PC-9 (cell line): Measurements from ENCODE around the gene UCP3.

Experiments
- CTCF ChIP-seq: fragments of 200-600 bp; sonication (generic); conservative IDR thresholded peaks from 2 replicates; pipeline ENCODE4 v1.6.1; 2017; ENCODE audit warnings: mixed run types, antibody characterized with exemption, mild to moderate bottlenecking, moderate library complexity
- EZH2 ChIP-seq: fragments of 200-600 bp; sonication (generic); IDR thresholded peaks from 2 replicates; pipeline ENCODE4 v1.8.0; 2017; ENCODE audit warnings: antibody characterized with exemption, low read depth

GRCh38 chr11:74017631-74018030 lies 8.7 kb upstream of the UCP3 start:
- TF ChIP-seq CTCF, result no peak
- no peak for TF ChIP-seq EZH2
